Activated CD8-positive, alpha-beta memory T cell treated with anti-CD3 and anti-CD28 coated beads, Interleukin-2, amount 10 ng/mL, durations not matched to agents 7 days and 5 days (primary cell): ENCODE results near the gene GABARAPL1. TPM values are rescaled to one million over a fixed set of nuclear protein-coding genes. Genes with fewer than 3 reads are reported as not detected.
"Not testable (repeated sequence)": the region's sequence is repeated elsewhere in the genome, so short reads cannot be mapped to it uniquely, and the experiment has no call there.

ENCODE experiments used
- ATAC-seq: fragments of 150-1000 bp; cut with Tn5 transposase; one replicate; pipeline ENCODE4 v1.10.0; 2021; ENCODE audit warnings: moderate library complexity
- CTCF ChIA-PET: fragments of 350-600 bp; sonication (Branson Sonifier 250); formaldehyde crosslinking; loops from one replicate; lab custom pipeline; 2021; ENCODE audit warnings: antibody characterized with exemption; lab: Charles Lee
- DNase-seq: peaks from one replicate; pipeline ENCODE4 v3.0.0-alpha.2; 2020
- H3K27ac Mint-ChIP-seq: one replicate; pipeline ENCODE4 v1.8.0; 2021; ENCODE audit warnings: mild to moderate bottlenecking, mixed read lengths
- H3K27me3 Mint-ChIP-seq: one replicate; pipeline ENCODE4 v1.8.0; 2021; ENCODE audit warnings: mixed read lengths
- H3K36me3 Mint-ChIP-seq: one replicate; pipeline ENCODE4 v1.8.0; 2021; ENCODE audit warnings: mild to moderate bottlenecking, mixed read lengths
- H3K4me1 Mint-ChIP-seq: one replicate; pipeline ENCODE4 v1.8.0; 2021; ENCODE audit warnings: mixed read lengths
- H3K4me3 Mint-ChIP-seq: one replicate; pipeline ENCODE4 v1.8.0; 2021; ENCODE audit warnings: mild to moderate bottlenecking, moderate library complexity, mixed read lengths
- H3K9me3 Mint-ChIP-seq: one replicate; pipeline ENCODE4 v1.8.0; 2022; ENCODE audit warnings: low read depth, mixed read lengths
- total RNA-seq, 2 experiments: library from RNA; stranded (reverse); gene quantifications; one replicate each; pipeline ENCODE4 v1.2.3, GENCODE V29; 2021

GABARAPL1 gene
- total RNA-seq, 2 experiments from 2014 or later, result 29.3 to 47.5 TPM

GRCh38 chr12:10211101-10211939 is 1.4 kb upstream of the GABARAPL1 start:
- Mint-ChIP-seq H3K36me3 (peaks cover 8% of the 10 kb centered on the region), H3K27me3 (no peaks in the 10 kb centered on the region), H3K9me3 (no peaks in the 10 kb centered on the region), H3K27ac (no peak overlapping the region), H3K4me1 (peaks cover 28% of the 10 kb centered on the region), H3K4me3 (peak overlapping the region; percentile 21)
- no peak for ATAC-seq
- no peak for DNase-seq
- CTCF ChIA-PET, result no interaction called here

GRCh38 chr12:10211940-10212738 is 538 bp upstream of the GABARAPL1 start:
- ATAC-seq (peak; percentile 79), DNase-seq (peak; percentile 92)
- CTCF ChIA-PET, result interaction anchor here (0.6 to 3.7 kb wide), 3 partner anchors 24 to 129 kb away, joined by 3 to 12 read pairs (median 3); no protein-coding TSS in a partner anchor
- Mint-ChIP-seq H3K9me3 (no peaks in the 10 kb centered on the region), H3K27ac (peak overlapping the region; percentile 97), H3K27me3 (no peaks in the 10 kb centered on the region), H3K4me3 (peak overlapping the region; percentile 88), H3K36me3 (peaks cover 8% of the 10 kb centered on the region), H3K4me1 (peaks cover 28% of the 10 kb centered on the region)

- CTCF ChIA-PET, result interaction anchor here (0.6 to 3.7 kb wide), 8 partner anchors 15 to 487 kb away, joined by 3 to 12 read pairs (median 4); no protein-coding TSS in a partner anchor
- peak overlapping the region; percentile 88 for H3K4me3 Mint-ChIP-seq
- peak; percentile 68 for ATAC-seq
These were observed 775 bp downstream of the GABARAPL1 start for GRCh38 chr12:10213168-10214135.

DNA sequence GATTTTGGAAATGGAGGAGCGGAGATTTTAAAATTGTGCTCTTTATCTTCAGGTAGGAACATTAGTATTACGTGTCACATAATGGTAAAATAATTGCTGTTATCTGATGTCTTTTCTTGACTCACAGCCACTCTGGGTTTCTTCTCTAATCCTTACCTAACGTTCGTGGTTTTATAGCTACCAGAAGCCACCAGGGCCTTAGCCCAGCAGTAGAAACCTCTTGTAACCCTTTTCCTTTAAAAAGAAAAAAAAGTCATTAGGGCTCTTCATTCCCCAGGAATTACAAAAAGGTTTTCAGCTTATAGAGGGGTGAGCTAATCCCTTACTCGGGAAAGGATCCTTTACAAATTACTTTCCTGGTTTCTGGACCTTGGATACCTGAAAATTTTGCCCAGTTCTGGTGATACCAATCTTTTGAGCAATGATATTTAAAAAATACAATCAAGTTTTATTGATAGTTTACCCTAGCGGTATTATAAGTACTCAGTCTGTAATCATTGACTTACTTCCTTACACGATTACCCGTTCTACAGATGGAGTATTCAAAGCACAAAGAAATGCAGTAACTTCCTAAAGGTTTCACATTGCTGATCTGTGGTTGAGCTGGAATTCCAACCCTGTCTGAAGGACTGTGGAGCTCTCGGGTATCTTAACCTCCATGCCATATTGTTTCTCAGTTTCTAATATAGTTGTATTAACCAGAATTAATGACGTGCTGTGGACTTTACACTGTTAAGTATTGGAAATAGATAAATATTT is 1.6 kb downstream of the GABARAPL1 start:
- peak overlapping the region; percentile 88 for H3K4me3 Mint-ChIP-seq
- H3K9me3 Mint-ChIP-seq, result no peaks in the 10 kb centered on the region
- H3K27ac Mint-ChIP-seq, result peak overlapping the region; percentile 97
- peaks cover 28% of the 10 kb centered on the region for H3K4me1 Mint-ChIP-seq
- DNase-seq (no peak), ATAC-seq (no peak)
- H3K27me3 Mint-ChIP-seq, result no peaks in the 10 kb centered on the region
- H3K36me3 Mint-ChIP-seq, result peaks cover 14% of the 10 kb centered on the region
- CTCF ChIA-PET, result interaction anchor here (0.6 to 3.7 kb wide), 7 partner anchors 15 to 486 kb away, joined by 3 to 12 read pairs (median 4); no protein-coding TSS in a partner anchor

More at GRCh38 chr12:10213168-10214135, 775 bp downstream of the GABARAPL1 start:
- Mint-ChIP-seq H3K27me3 (no peaks in the 10 kb centered on the region), H3K4me1 (peaks cover 28% of the 10 kb centered on the region), H3K27ac (peak overlapping the region; percentile 97), H3K9me3 (no peaks in the 10 kb centered on the region), H3K36me3 (peaks cover 14% of the 10 kb centered on the region)
- DNase-seq, result peak; percentile 92

DNA sequence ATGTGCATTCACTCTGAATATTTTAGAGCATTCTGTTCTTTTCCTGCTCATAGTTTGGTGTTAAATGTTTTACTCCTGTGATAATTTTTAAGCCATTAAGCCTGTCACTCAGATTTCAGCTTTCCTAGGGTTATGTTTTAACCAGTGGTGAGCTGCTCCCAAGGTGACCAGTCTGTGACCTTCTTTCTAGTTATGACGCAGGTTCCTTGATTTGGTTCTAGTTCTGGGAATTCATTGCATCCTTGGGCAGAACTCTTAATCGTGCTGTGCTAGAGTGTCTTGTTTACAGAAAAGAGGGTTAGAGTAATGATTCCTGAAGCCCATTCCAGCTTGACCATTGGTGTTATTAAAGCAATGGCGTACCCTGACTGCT is 2.2 kb downstream of the GABARAPL1 start:
- peaks cover 18% of the 10 kb centered on the region for H3K36me3 Mint-ChIP-seq
- DNase-seq (no peak), ATAC-seq (no peak)
- H3K27me3 Mint-ChIP-seq, result no peaks in the 10 kb centered on the region
- CTCF ChIA-PET, result interaction anchor here (1.3 to 3.7 kb wide), 4 partner anchors 14 to 401 kb away, joined by 3 to 12 read pairs (median 6); no protein-coding TSS in a partner anchor
- peaks cover 28% of the 10 kb centered on the region for H3K4me1 Mint-ChIP-seq
- peak overlapping the region; percentile 97 for H3K27ac Mint-ChIP-seq
- no peaks in the 10 kb centered on the region for H3K9me3 Mint-ChIP-seq
- H3K4me3 Mint-ChIP-seq, result peak overlapping the region; percentile 88

- ATAC-seq (no peak), DNase-seq (no peak)
- peak overlapping the region; percentile 88 for H3K4me3 Mint-ChIP-seq
- peaks cover 22% of the 10 kb centered on the region for H3K36me3 Mint-ChIP-seq
- H3K4me1 Mint-ChIP-seq, result peaks cover 28% of the 10 kb centered on the region
- H3K27me3 Mint-ChIP-seq, result no peaks in the 10 kb centered on the region
- H3K27ac Mint-ChIP-seq, result peak overlapping the region; percentile 97
- H3K9me3 Mint-ChIP-seq, result no peaks in the 10 kb centered on the region
- CTCF ChIA-PET, result interaction anchor here (1.5 to 3.7 kb wide), 2 partner anchors 13 to 21 kb away, joined by 5 to 12 read pairs; no protein-coding TSS in a partner anchor
These were observed 2.8 kb downstream of the GABARAPL1 start for GRCh38 chr12:10215436-10215835.

DNA sequence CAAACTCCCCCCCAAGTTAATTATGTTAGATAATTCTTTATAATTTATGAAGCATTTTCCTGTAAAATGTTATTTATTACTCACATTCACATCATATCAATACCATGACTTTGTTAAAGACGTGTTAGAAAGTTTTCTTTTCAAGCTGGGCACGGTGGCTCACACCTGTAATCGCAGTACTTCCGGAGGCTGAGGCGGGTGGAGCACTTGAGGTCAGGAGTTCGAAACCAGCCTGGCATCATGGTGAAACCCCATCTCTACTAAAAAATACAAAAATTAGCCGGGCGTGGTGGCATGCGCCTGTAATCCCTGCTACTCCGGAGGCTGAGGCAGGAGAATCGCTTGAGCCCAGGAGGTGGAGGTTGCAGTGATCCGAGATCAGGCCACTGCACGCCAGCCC is 3.3 kb downstream of the GABARAPL1 start:
- H3K4me1 Mint-ChIP-seq, result peaks cover 33% of the 10 kb centered on the region
- peaks cover 27% of the 10 kb centered on the region for H3K36me3 Mint-ChIP-seq
- CTCF ChIA-PET, result interaction anchor here (2.9 kb wide), 1 partner anchor 20 kb away, joined by 9 read pairs; no protein-coding TSS in a partner anchor
- H3K9me3 Mint-ChIP-seq, H3K27me3 Mint-ChIP-seq, ATAC-seq: not testable (repeated sequence)
- H3K4me3 Mint-ChIP-seq, result peak overlapping the region; percentile 88
- DNase-seq, result peak; percentile 63
- peak overlapping the region; percentile 97 for H3K27ac Mint-ChIP-seq

- H3K36me3 Mint-ChIP-seq, result peaks cover 48% of the 10 kb centered on the region
- no peak overlapping the region for H3K4me3 Mint-ChIP-seq
- peaks cover 30% of the 10 kb centered on the region for H3K4me1 Mint-ChIP-seq
- H3K27me3 Mint-ChIP-seq, result no peaks in the 10 kb centered on the region
- DNase-seq (no peak), ATAC-seq (no peak)
- H3K27ac Mint-ChIP-seq, result no peak overlapping the region
- no peaks in the 10 kb centered on the region for H3K9me3 Mint-ChIP-seq
- CTCF ChIA-PET, result interaction anchor here (2.4 to 2.9 kb wide), 2 partner anchors 9 to 18 kb away, joined by 7 to 9 read pairs; no protein-coding TSS in a partner anchor
These were observed 5.3 kb downstream of the GABARAPL1 start for GRCh38 chr12:10218021-10218420.

DNA sequence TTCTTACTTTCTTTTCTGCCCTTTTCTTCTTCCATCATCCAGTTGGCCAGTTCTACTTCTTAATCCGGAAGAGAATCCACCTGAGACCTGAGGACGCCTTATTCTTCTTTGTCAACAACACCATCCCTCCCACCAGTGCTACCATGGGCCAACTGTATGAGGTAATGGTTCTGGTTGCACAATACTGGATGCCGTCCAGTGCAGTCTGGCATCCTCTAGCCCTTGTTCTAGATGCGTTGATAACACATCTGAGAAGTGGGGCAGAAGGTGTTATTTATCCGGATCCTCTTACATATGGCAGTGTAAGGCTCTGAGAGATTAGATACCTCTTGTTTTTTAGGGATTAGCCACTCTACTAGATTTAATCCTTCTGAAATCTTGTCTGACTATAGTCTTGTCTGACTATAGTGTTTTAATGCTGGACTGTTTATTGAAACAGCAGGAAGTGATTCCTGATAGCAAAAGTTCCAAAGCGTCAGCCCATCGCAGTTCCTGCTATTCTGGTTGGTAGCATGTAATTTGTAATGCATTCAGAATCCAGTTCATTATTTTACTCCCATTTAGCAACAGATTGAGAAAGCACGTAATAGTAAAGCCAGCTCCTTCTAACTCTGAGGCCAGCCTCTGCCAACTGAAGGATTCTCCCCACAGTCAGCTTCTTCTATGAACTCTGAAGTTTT is 7.9 kb downstream of the GABARAPL1 start:
- peaks cover 59% of the 10 kb centered on the region for H3K36me3 Mint-ChIP-seq
- no peak for ATAC-seq
- CTCF ChIA-PET, result no interaction called here

DNA sequence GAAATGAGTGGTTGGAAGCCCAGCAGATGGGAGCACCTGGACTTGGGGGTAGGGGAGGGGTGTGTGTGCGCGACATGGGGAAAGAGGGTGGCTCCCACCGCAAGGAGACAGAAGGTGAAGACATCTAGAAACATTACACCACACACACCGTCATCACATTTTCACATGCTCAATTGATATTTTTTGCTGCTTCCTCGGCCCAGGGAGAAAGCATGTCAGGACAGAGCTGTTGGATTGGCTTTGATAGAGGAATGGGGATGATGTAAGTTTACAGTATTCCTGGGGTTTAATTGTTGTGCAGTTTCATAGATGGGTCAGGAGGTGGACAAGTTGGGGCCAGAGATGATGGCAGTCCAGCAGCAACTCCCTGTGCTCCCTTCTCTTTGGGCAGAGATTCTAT is 9.2 kb downstream of the GABARAPL1 start:
- CTCF ChIA-PET, result no interaction called here
- no peak overlapping the region for H3K4me3 Mint-ChIP-seq
- H3K27ac Mint-ChIP-seq, result no peak overlapping the region
- H3K4me1 Mint-ChIP-seq, result peaks cover 11% of the 10 kb centered on the region
- no peaks in the 10 kb centered on the region for H3K27me3 Mint-ChIP-seq
- H3K36me3 Mint-ChIP-seq, result peaks cover 61% of the 10 kb centered on the region
- DNase-seq, result no peak
- no peak for ATAC-seq
- peaks cover 4% of the 10 kb centered on the region for H3K9me3 Mint-ChIP-seq

More for the DNA sequence above, 7.9 kb downstream of the GABARAPL1 start:
- H3K4me1 Mint-ChIP-seq, result peaks cover 16% of the 10 kb centered on the region
- DNase-seq, result no peak
- H3K9me3 Mint-ChIP-seq, result no peaks in the 10 kb centered on the region
- H3K27ac Mint-ChIP-seq, result no peak overlapping the region
- H3K27me3 Mint-ChIP-seq, result no peaks in the 10 kb centered on the region
- no peak overlapping the region for H3K4me3 Mint-ChIP-seq

DNA sequence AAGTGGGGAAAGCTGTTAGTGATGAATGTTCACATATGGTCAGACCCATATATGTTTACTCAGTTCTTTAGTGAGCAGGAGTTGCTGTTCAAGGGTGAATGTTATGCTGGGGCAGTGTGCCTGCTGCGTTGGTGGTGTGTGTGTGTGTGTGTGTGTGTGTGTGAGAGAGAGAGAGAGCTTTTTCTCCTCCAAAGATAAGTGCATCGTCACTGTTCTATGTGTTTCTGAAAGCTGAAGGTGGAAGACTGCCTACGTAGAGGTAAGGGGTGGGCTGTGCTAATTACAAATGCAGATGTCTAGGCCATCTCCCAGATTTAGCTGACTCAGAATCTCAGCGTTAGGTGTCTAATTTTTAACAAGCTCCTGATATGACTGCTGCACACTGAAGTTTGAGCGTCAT is 10.5 kb downstream of the GABARAPL1 start:
- CTCF ChIA-PET, result interaction anchor here (2.4 kb wide), 1 partner anchor 13 kb away, joined by 8 read pairs; no protein-coding TSS in a partner anchor
- Mint-ChIP-seq H3K9me3 (peaks cover 4% of the 10 kb centered on the region), H3K36me3 (peaks cover 61% of the 10 kb centered on the region), H3K4me3 (no peak overlapping the region), H3K27me3 (no peaks in the 10 kb centered on the region), H3K4me1 (peaks cover 17% of the 10 kb centered on the region), H3K27ac (no peak overlapping the region)
- ATAC-seq (no peak), DNase-seq (no peak)
